GM21717 (cell line): ENCODE measurements around the gene DOCK6.
"Not testable (repeated sequence)": the region's sequence is repeated elsewhere in the genome, so short reads cannot be mapped to it uniquely, and the experiment has no call there.

Source experiments
- ATAC-seq: cut with Tn5 transposase; IDR thresholded peaks from one replicate; pipeline ENCODE4 v1.9.1; 2021; ENCODE audit warnings: mild to moderate bottlenecking, moderate library complexity; ENCODE audit not compliant: unreplicated experiment

The DOCK6 gene

DNA sequence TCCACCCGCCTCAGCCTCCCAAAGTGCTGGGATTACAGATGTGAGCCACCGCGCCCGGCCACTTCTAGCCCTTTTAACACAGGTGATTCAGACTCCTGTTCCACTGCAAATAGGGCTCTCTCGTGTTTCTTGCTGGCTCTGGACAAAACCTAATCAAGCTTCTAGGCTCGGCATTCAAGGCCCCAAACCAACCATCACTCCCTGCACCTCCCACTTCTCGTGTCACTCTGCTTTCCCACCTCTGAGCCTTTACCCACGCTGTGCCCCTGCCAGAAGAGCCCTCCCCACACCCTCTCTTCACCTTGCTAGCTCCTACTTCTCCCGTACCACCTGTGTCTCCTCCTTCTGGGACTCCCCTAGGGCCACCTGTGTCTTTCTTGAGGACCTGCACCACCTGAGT is 84.7 kb downstream of the DOCK6 start:
- ATAC-seq = no peak

DNA sequence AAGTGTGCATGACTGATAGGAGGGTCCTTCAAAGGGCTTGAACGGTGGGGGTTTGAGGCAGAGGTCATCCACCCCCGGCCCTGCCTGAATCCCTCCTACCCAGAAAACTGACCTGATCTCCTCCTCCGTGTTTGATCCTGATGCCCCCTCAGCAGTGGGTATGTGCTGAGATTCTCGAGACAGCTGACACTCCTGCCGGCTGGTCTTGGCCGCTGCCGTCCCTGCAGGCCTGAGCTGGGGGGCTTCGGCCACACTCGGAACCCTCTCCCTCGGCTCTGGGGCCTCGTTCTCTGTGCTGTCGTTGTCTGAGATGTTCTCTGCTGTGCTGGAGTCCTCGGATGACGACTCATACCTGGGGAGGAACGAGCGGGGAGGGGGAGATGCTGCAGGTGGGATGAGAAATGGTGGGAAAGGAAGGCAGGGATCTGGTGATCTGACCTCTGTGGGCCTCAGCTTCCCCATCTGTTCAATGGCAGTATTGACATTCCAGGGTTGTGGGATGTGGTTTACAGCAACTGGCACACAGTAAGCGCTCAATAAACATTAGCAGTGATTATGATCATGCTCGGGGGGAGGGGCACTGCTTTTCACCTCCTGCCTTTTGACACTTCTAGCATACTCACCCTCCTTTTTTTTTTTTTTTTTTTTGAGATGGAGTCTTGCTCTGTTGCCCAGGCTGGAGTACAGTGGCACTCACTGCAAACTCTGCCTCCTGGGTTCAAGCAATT is 85.7 kb downstream of the DOCK6 start:
- ATAC-seq = no peak

DNA sequence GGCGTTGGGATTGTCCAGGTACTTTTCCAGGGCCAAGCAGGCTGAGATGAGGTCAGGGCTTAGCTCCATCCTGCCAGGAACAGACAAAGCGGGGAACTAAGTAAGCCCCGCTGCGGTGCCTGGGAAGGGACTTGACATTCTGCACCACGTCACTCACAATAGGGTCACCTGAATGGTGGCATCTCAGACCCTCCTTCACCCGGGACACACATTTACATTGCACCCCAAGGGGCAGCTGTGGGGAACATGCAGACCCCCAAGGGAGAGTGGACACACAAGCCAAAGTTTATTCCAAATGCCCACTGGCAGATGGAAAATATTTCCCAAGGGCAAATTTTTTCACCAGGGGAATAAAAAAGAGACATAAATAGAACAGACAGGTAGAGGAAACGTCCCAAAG is 86.4 kb downstream of the DOCK6 start:
- ATAC-seq = no peak

DNA sequence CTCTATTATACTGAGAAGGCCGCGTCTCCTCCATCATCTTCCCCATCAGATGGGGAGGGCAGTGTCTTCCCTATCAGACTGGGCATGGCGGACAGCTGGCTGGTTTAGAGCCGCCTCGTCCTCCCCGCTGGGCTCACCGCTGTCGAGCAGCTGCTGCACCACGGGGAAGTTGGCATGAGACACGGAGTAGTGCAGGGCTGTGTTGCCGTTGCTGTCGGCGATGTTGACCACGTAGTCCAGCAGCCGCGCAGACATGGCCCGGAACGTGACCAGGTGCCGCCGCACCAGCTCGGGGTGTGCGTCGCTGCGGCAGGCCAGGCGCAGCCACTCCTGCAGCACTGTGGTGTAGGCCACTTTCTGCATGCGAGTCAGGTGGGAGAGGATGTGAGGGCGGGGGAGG is 88.0 kb downstream of the DOCK6 start:
- ATAC-seq = no peak

DNA sequence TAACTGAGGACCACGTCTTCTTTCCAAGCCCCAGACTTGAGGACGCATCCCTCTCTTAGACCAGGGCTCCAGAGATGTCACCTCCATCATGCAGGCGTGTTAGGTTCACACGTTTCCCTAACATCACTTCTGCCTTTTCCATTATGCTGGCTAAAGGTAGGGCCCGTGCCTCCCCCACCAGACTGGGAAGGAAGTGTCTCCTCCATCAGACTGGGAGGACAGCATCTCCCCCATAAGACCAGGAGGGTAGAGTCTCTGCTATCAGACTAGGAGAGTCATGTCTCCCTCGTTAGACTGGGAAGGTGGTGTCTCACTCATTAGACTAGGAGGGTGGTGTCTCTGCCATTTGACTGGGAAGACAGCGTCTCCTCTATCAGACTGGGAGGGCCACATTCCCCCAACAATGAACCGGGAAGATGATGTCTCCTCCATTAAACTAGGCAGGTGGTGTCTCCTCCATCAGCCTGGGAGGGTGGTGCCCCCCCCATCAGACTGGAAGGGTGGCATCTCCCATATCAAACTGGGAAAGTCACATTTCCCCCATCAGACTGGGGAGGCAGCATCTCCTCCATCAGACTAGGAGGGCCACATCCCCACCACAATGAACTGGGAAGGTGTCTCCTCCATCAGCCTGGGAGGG is 88.7 kb downstream of the DOCK6 start:
- ATAC-seq = no peak

DNA sequence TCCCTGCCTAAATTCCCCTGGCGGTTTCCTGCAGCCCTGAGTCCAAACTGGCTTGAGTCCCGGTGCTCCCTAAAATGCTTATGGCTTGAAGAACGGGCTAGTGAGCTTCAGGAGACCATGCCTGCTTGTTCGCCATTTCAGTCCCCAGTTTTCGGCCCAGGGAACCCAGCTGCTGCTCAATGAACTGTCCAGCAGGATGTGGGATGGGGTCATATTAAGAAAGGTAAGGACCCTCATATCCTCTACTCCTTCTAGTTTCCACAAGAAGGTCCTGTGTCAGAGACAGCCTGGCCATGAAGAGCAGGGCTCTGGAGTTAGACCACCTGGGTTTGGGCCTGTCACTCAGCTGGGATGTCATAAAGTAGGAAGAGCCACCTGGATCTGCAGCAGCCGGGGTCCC is 89.7 kb downstream of the DOCK6 start:
- ATAC-seq = no peak

DNA sequence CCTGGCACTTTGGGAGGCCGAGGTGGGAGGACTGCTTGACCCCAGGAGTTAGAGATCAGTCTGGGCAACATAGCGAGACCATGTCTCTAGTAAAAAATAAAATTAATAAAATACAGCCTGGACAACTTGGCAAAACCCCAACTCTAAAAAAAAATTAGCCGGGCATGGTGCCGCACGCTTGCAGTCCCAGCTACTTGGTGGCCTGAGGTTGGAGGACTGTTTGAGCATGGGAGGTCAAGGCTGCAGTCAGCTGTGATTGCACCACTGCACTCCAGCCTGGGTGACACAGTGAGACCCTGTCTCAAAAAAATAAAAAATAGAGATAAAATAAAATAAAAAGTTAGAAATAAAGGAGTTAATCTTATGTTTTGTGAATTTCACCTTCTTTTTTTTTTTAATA is 91.2 kb downstream of the DOCK6 start:
- no peak for ATAC-seq

DNA sequence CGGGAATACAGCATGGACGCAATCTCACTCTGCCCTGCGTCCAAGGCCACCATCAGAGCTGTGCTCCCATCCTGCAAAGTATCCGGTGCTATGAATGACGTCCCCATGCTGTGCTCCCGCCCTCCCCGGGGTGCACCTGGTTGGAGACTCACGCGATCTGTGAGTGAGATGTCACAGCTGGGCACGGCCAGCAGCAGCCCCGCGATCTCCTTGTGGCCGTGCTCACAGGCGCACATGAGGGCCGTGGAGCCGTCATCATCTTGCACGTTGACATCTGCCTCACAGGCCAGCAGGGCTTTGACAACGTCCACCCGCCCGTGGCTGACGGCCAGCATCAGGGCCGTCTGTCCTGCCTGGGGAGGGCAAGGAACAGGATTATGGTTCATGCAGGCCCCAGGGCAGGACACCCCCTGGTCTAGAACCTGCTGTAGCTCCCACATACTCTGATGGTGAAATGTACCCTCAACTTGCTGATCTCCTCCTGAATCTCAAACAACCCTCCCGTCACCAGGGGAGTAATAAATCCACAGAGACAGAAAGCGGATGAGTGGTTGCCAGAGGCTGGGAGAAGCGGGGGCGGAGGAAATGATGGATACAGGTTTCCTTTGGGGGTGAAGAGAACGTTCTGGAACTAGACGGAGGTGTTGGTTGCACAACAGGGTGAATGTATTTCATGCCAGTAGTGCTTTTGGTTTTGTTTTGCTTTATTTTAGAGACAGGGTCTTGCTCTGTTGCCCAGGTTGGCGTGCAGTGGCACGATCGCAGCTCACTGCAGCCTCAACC is 92.2 kb downstream of the DOCK6 start:
- ATAC-seq = no peak

DNA sequence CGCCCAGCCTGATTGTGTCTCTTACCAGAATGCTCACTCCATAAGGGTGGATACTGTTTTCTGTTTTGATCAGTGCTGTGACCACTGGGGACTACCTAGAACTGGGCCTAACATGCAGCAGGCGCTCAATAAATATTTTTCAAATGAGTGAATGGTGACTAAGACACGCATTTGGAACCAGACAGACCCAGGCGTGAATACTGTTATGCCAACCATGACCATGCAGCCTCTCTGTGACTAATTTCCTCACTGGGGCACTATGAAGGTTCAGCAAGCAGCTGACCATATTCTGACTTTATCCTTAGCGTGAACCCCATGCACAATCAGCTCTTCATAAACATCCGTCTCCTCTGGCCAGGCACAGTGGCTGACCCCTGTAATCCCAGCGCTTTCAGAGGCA is 93.8 kb downstream of the DOCK6 start:
- ATAC-seq = no peak

DNA sequence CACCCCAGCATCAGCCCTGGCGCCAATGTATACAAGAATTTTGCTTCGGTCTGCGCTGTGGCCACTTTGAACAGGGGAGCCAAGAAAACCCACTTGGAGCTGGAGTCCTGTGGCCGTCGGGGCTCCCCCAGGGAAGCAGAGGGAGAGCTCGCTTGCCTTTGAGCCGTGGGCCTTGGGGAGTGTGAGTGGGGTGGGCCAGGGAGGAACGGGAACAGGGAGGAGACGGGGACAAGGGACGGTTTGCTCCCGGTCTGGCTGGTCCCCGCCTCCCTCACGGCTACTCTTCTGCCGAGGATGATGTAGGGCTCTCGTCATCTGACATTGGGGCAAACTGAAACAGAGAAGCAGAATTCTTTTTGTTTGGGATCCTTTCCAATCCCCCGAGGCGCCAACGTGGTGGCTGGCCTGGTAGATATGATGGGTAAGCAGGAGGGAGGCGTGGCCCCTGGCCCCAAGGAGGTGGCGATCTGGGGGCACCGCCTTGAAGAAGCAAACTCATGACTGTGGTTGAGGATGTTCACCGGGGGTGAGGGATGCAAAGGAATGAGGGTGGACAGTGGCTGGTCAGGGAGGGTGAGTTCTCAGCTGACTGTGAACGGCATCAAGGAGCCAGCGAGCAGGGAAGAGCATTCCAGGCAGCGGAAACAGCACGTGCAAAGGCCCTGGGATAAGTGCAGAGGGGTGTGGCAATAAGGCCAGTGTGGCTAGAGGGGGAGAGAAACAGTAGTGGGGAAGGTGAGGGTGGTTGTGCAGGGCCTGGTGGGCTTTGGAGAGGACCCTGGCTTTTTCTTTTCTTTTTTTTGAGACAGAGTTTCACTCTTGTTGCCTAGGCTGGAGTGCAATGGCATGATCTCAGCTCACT is 95.8 kb downstream of the DOCK6 start:
- no peak for ATAC-seq

DNA sequence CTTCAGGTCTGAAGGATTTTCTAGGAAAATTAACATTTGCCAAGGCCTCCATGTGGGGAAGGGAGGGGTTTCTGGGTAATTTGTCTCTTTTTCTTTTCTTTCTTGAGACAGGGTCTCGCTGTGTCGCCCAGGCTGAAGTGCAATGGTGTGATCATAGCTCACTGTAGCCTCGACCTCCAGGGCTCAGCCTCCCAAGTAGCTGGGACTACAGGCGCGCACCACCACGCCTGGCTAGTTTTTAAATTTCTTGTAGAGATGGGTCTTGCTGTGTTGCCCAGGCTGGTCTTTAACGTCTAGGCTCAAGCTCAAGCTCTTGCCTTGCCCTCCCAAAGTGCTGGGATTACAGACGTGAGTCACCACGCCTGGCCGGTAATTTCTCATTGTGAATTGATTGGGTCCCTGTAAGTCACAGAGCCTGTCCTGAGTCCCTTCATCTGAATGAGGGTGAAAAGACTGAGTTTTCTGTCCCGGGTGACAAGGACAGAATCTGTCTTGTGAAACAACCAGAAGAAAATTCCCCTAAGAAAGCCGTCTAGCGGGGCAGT is 96.8 kb downstream of the DOCK6 start:
- no peak for ATAC-seq

DNA sequence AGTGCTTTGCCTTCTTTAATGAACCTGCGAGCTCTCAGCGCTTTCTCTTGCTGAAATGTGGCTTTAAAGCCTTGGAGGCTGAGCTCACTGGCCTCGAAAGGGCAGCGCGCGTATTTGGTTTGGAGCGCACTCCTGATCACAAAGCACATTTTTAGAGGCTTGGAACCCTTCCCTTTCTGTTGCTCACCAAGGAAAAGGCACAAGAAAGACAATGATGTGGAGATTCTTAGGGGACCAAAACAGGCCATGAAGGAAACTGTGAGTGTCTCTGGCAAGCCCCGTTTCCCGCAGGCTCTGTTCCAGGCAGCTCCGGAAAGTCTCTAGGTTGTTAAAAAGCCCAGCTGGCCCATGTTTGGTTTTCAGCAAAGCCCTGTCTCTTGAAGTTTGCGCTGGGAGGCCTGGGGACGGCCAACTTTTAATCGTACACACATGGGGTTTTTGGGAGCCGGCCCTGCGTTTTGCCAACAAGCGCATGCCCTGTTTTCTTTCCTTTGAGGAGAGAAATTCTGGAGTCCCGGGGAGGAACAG is 97.4 kb downstream of the DOCK6 start:
- ATAC-seq = no peak

DNA sequence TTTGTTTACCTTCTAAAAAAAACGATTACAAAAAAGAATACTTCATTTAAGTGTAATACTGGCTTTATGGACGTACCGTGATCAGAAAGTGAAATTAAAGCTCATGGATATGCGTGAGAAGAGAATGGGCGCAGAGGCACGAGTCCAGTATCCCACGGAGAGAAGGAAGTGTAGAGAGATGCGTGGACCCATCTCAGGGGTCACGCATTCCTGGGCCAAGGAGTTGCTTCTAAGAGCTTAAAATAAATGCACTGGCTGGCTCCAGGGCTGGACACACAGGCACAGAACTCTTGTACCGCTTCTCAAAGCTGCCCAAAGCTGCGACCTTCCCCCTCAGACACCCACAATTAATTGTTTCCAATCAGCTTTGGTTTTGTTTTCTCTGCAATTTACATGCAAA is 98.0 kb downstream of the DOCK6 start:
- no peak for ATAC-seq

DNA sequence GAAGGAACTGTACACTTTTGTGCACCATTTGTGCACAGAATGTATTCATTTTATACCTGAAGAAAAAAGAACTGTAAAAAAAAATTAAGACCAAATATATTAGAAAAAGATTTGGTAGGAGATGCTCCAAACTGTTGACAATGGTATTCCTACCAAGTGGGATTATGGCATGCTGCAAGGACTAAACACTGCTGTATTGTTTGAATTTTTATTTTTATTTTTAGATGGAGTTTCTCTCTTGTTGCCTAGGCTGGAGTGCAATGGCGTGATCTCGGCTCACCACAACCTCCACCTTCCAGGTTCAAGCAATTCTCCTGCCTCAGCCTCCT is 101.9 kb downstream of the DOCK6 start:
- not testable (repeated sequence) for ATAC-seq

DNA sequence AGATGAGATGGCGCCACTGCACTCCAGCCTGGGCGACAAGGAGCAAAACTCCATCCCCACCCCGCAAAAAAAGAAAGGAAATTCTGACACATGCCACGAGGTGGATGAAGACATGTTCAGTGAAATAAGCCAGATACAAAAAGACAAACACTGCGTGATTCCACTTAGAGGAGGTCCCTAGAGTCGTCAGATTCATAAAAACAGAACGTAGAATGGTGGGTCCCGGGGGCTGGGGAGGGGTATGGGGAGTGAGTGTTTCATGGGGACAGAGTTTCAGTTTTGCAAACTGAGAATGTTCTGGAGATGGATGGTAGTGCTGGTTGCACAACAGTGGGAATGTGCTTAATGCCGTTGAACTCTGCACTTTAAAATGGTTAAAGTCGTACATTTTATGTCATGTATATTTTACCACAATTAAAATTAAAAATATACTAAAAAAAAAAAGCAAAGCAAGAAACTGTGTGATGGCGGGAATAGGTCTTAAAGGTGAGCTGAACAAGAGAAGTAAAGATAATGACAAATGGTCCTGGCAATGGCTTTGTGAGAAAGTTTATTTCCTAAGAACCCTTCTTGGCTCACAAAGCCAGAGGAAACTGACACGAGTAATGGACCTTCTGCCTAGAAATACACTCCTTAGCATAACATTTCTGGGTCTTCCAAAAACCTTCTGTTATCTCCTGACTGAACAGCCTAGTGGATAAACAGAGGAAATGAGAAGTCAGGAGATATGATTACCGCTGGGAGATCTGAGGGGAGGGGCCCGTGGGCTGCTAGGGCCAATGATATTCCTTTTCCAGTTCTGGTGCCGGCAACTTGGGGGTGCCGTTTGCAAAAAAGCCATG is 102.5 kb downstream of the DOCK6 start:
- ATAC-seq = no peak

DNA sequence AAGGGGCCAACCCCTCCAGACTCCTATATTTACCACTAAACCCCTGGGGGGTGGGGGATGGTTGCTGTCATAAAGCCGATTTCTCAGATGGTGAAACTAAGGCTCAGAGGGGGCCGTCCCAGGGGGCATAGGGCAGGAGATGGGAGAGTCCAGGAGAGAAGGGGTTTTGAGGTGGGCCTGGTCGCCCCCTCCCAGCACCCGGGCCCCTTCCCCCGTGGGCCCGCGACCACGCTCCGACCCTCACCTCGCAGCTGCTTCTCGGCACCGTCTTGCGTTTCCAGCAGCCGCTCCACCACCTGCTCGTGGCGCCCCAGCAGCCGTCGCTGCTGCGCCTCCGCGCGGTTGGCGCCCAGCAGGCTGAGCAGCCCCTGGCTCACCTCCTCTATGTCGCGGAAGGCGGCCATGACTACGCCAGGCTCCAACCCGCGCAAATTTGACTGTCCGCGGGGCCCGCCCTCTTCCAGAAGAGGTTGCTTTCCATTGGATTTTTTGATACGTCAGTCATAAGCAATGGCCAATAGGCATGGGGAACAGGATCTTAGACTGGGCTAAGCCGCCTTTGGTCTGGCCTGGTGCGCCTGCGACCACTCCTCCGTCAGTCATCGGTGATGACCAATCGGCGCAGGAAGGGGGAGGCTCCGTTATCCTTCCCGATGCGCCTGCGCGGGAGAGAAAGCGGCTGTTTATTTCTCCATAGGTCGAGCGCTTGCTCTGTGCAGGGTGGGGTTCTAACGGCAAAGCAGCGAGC is 106.8 kb downstream of the DOCK6 start, which contains the start of gene SPC24:
SPC24 (minus strand) TSS at position 410 of the 748 bp plus-strand sequence; CDS start at position 404, 6 bp downstream.
- peak; percentile 87 for ATAC-seq

DNA sequence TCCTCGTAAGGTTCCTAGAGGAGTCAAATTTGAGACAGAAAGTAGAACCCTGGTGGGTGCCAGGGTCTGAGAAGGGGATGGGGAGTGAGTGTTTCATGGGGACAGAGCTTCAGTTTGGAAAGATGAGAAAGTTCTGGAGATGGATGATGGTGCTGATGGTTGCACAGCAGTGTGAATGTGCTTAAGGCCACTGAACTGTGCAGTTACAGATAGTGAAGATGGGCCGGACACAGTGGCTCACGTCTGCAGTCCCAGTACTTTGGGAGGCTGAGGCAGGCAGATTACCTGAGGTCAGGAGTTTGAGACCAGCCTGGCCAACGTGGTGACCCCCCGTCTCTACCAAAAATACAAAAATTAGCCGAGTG is 107.7 kb downstream of the DOCK6 start:
- no peak for ATAC-seq

DNA sequence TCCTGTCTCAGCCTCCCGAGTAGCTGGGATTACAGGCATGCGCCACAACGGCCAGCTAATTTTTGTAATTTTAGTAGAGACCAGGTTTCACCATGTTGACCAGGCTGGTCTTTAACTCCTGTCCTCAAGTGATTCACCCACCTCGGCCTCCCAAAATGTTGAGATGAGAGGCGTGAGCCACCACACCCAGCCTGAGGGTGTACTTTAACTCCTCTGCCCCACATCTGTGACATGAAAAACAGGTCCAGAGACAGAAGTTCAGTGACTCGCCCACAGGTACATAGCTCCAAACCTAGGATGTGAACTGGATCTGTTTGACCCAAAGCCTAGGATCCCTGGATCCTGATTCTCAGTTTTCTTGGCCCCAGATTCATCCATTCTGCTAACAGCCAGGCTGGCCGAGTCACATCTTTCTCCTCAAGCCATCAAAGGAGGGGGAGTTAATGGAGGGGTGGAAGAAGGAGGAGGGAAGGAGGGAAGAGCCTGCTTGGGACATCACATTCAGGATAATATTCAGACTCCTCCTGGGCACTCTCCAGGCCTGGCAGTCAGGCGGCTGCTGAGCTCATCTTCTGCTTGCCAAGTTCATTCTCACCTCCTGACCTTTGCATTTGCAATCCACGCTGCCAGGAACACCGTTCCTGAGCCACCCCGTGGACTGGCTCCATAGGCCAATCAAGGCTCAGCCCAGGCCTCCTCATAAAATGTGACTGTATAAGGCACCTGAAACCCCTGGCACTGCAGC is 109.8 kb downstream of the DOCK6 start:
- no peak for ATAC-seq
